HCT116 (cell line): Measurements from ENCODE around the gene TMEM128.

Experiments
- FOSL1 ChIP-seq: IDR thresholded peaks from 2 replicates; pipeline ENCODE4 v1.6.1; 2012; ENCODE audit warnings: low read depth
- TF ChIP-seq, protein P1 (sequence below): IDR thresholded peaks from 2 replicates; pipeline ENCODE4 v1.6.1; 2011; ENCODE audit warnings: mild to moderate bottlenecking, low read length, moderate library complexity; ENCODE audit not compliant: insufficient replicate concordance; ENCODE audit errors: extremely low read depth
- TF ChIP-seq, protein P2 (sequence below), 3 experiments: fragments of 200-600 bp in 1 of 3; sonication (generic) in 1 of 3; IDR thresholded peaks in 2 of 3; conservative IDR thresholded peaks in 1 of 3; 2 replicates each; pipeline ENCODE4 v1.5.1; 2012 to 2017; ENCODE audit warnings: low read depth in 2 of 3, low read length in 2 of 3, antibody characterized with exemption in 1 of 3, borderline replicate concordance in 1 of 3, control low read depth in 1 of 3, mild to moderate bottlenecking in 1 of 3, mixed read lengths in 1 of 3, mixed run types in 1 of 3, moderate library complexity in 1 of 3; ENCODE audit not compliant: insufficient read depth in 1 of 3
- TF ChIP-seq, protein P3 (sequence below): IDR thresholded peaks from 2 replicates; pipeline ENCODE4 v1.6.1; 2012; ENCODE audit warnings: low read depth

DNA sequence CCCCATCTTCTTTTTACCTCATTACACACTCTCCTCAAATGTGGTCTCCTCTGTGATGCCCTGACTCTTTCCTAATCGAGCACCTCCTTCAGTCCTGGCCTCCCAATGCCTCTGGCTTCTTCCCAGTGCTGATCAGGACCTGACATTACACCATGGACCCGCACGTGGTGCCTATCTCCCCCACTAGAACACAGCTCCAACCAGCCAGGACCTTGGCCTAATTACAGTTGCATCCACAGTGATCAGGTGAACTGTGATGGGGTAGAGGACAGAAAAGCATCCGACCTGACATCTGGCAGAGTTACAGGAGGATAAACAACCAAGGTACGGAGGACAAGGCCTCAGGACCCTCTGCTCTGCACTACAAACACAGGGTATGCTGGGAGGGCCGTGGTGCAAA is 29.5 kb upstream of the TMEM128 start:
- TF ChIP-seq, protein P1, sequence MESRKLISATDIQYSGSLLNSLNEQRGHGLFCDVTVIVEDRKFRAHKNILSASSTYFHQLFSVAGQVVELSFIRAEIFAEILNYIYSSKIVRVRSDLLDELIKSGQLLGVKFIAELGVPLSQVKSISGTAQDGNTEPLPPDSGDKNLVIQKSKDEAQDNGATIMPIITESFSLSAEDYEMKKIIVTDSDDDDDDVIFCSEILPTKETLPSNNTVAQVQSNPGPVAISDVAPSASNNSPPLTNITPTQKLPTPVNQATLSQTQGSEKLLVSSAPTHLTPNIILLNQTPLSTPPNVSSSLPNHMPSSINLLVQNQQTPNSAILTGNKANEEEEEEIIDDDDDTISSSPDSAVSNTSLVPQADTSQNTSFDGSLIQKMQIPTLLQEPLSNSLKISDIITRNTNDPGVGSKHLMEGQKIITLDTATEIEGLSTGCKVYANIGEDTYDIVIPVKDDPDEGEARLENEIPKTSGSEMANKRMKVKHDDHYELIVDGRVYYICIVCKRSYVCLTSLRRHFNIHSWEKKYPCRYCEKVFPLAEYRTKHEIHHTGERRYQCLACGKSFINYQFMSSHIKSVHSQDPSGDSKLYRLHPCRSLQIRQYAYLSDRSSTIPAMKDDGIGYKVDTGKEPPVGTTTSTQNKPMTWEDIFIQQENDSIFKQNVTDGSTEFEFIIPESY, result no peak
- TF ChIP-seq, protein P2, sequence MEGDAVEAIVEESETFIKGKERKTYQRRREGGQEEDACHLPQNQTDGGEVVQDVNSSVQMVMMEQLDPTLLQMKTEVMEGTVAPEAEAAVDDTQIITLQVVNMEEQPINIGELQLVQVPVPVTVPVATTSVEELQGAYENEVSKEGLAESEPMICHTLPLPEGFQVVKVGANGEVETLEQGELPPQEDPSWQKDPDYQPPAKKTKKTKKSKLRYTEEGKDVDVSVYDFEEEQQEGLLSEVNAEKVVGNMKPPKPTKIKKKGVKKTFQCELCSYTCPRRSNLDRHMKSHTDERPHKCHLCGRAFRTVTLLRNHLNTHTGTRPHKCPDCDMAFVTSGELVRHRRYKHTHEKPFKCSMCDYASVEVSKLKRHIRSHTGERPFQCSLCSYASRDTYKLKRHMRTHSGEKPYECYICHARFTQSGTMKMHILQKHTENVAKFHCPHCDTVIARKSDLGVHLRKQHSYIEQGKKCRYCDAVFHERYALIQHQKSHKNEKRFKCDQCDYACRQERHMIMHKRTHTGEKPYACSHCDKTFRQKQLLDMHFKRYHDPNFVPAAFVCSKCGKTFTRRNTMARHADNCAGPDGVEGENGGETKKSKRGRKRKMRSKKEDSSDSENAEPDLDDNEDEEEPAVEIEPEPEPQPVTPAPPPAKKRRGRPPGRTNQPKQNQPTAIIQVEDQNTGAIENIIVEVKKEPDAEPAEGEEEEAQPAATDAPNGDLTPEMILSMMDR (IDR thresholded peaks at IDR 0.05 in 2 of 3, conservative IDR thresholded peaks at IDR 0.05 in 1 of 3; ENCODE audit: borderline replicate concordance in 1 of 3, insufficient read depth in 1 of 3, low read depth in 2 of 3, low read length in 2 of 3), result no peak
- TF ChIP-seq, protein P3, sequence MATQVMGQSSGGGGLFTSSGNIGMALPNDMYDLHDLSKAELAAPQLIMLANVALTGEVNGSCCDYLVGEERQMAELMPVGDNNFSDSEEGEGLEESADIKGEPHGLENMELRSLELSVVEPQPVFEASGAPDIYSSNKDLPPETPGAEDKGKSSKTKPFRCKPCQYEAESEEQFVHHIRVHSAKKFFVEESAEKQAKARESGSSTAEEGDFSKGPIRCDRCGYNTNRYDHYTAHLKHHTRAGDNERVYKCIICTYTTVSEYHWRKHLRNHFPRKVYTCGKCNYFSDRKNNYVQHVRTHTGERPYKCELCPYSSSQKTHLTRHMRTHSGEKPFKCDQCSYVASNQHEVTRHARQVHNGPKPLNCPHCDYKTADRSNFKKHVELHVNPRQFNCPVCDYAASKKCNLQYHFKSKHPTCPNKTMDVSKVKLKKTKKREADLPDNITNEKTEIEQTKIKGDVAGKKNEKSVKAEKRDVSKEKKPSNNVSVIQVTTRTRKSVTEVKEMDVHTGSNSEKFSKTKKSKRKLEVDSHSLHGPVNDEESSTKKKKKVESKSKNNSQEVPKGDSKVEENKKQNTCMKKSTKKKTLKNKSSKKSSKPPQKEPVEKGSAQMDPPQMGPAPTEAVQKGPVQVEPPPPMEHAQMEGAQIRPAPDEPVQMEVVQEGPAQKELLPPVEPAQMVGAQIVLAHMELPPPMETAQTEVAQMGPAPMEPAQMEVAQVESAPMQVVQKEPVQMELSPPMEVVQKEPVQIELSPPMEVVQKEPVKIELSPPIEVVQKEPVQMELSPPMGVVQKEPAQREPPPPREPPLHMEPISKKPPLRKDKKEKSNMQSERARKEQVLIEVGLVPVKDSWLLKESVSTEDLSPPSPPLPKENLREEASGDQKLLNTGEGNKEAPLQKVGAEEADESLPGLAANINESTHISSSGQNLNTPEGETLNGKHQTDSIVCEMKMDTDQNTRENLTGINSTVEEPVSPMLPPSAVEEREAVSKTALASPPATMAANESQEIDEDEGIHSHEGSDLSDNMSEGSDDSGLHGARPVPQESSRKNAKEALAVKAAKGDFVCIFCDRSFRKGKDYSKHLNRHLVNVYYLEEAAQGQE, result no peak
- no peak for TF ChIP-seq FOSL1
